Stomach (tissue), 4 donors: ENCODE data around the gene ZNF112.

Experiments used
- CTCF ChIP-seq, 7 experiments: fragments of 450-650 bp in 4 of 7; fragments of 200-600 bp in 3 of 7; sonication (generic) in 3 of 7; IDR thresholded peaks; one replicate each; pipeline ENCODE4 v1.5.1; 2016 to 2019; ENCODE audit warnings: antibody characterized with exemption in 7 of 7, control low read depth in 2 of 7, mild to moderate bottlenecking in 1 of 7
- POLR2A ChIP-seq, 4 donors: fragments of 450-650 bp; IDR thresholded peaks; one replicate each; pipeline ENCODE4 v1.6.1; 2016; ENCODE audit warnings: antibody characterized with exemption in 4 of 4, control low read depth in 2 of 4, mild to moderate bottlenecking in 1 of 4, moderate library complexity in 1 of 4
- POLR2AphosphoS5 ChIP-seq, 3 donors: sonication (generic); formaldehyde crosslinking; IDR thresholded peaks; one replicate each; pipeline ENCODE4 v1.6.1; 2016; ENCODE audit warnings: antibody characterized with exemption in 3 of 3

DNA sequence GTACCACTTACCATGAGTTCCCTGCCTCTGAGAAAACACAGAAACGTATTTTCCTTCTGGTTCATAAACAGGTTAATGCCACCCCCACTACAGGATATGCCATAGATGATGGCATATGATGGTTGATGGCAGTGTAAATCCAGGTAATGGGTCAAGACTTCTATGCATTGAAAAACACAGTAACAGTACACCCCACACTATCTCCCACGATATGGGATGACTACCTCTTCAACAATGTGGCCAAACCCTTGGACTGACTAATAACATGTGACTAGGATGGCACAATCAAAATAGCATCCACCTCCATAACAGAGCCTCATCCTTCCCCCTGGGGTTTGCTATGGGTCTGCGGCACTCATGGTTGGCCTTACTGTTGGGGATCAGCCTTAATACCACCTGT lies 73.6 kb downstream of the ZNF112 start:
- TF ChIP-seq POLR2AphosphoS5 (IDR thresholded peaks at IDR 0.05) (no peak), CTCF (IDR thresholded peaks at IDR 0.05) (no peak), POLR2A (IDR thresholded peaks at IDR 0.05) (no peak)
